ENCODE data around the gene EPS8L3. TPM values are rescaled to one million over a fixed set of nuclear protein-coding genes. Genes with fewer than 3 reads are reported as not detected.

EPS8L3 gene
- total RNA-seq, 1 donor = not detected

GRCh38 chr1:109796484-109797302, 33.0 kb upstream of the EPS8L3 start:
- TF ChIP-seq, protein P1, sequence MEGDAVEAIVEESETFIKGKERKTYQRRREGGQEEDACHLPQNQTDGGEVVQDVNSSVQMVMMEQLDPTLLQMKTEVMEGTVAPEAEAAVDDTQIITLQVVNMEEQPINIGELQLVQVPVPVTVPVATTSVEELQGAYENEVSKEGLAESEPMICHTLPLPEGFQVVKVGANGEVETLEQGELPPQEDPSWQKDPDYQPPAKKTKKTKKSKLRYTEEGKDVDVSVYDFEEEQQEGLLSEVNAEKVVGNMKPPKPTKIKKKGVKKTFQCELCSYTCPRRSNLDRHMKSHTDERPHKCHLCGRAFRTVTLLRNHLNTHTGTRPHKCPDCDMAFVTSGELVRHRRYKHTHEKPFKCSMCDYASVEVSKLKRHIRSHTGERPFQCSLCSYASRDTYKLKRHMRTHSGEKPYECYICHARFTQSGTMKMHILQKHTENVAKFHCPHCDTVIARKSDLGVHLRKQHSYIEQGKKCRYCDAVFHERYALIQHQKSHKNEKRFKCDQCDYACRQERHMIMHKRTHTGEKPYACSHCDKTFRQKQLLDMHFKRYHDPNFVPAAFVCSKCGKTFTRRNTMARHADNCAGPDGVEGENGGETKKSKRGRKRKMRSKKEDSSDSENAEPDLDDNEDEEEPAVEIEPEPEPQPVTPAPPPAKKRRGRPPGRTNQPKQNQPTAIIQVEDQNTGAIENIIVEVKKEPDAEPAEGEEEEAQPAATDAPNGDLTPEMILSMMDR (IDR thresholded peaks at IDR 0.05; ENCODE audit: extremely low read depth, low read depth, low read length) = no peak
- Histone ChIP-seq H3K4me1 (ENCODE audit: insufficient read depth, low read length) (peaks cover 44% of the 10 kb centered on the region), H2AFZ (ENCODE audit: low read length) (peak overlapping the region; percentile 37), H3K79me2 (ENCODE audit: insufficient read depth, low read length) (no peaks in the 10 kb centered on the region), H3K36me3 (ENCODE audit: insufficient read depth, low read length) (no peaks in the 10 kb centered on the region), H3K4me3 (ENCODE audit: insufficient read depth, low read length) (no peak overlapping the region), H3K27ac (ENCODE audit: low read depth, low read length) (peak overlapping the region; percentile 69), H3K27me3 (ENCODE audit: insufficient read depth, low read length) (no peaks in the 10 kb centered on the region), H4K20me1 (ENCODE audit: insufficient read depth, low read length) (no peaks in the 10 kb centered on the region), H3K9me3 (ENCODE audit: low read depth, low read length) (no peaks in the 10 kb centered on the region), H3K4me2 (ENCODE audit: insufficient read depth, low read length) (peak overlapping the region; percentile 64)
- DNase-seq (ENCODE audit: insufficient read length, low spot score, missing footprints) = peak; percentile 83

- H3K79me2 ChIP-seq (ENCODE audit: insufficient read depth, low read length) = no peaks in the 10 kb centered on the region
- peak overlapping the region; percentile 6 for H3K4me2 ChIP-seq (ENCODE audit: insufficient read depth, low read length)
- H3K27ac ChIP-seq (ENCODE audit: low read depth, low read length) = peak overlapping the region; percentile 61
- TF ChIP-seq, protein P1 (IDR thresholded peaks at IDR 0.05; ENCODE audit: extremely low read depth, low read depth, low read length) = no peak
- H3K4me3 ChIP-seq (ENCODE audit: insufficient read depth, low read length) = no peak overlapping the region
- H2AFZ ChIP-seq (ENCODE audit: low read length) = no peak overlapping the region
- no peaks in the 10 kb centered on the region for H4K20me1 ChIP-seq (ENCODE audit: insufficient read depth, low read length)
- H3K9me3 ChIP-seq (ENCODE audit: low read depth, low read length) = no peaks in the 10 kb centered on the region
- peak; percentile 86 for DNase-seq (ENCODE audit: insufficient read length, low spot score, missing footprints)
- no peaks in the 10 kb centered on the region for H3K36me3 ChIP-seq (ENCODE audit: insufficient read depth, low read length)
- H3K27me3 ChIP-seq (ENCODE audit: insufficient read depth, low read length) = no peaks in the 10 kb centered on the region
- peaks cover 49% of the 10 kb centered on the region for H3K4me1 ChIP-seq (ENCODE audit: insufficient read depth, low read length)
These were observed 30.8 kb upstream of the EPS8L3 start for GRCh38 chr1:109794319-109795132.

- H3K27me3 ChIP-seq (ENCODE audit: insufficient read depth, low read length) = no peaks in the 10 kb centered on the region
- H3K4me2 ChIP-seq (ENCODE audit: insufficient read depth, low read length) = peak overlapping the region; percentile 6
- H3K4me1 ChIP-seq (ENCODE audit: insufficient read depth, low read length) = peaks cover 50% of the 10 kb centered on the region
- H3K36me3 ChIP-seq (ENCODE audit: insufficient read depth, low read length) = no peaks in the 10 kb centered on the region
- H3K4me3 ChIP-seq (ENCODE audit: insufficient read depth, low read length) = no peak overlapping the region
- no peaks in the 10 kb centered on the region for H3K79me2 ChIP-seq (ENCODE audit: insufficient read depth, low read length)
- H2AFZ ChIP-seq (ENCODE audit: low read length) = no peak overlapping the region
- H4K20me1 ChIP-seq (ENCODE audit: insufficient read depth, low read length) = no peaks in the 10 kb centered on the region
- DNase-seq (ENCODE audit: insufficient read length, low spot score, missing footprints) = peak; percentile 90
- TF ChIP-seq, protein P1 (IDR thresholded peaks at IDR 0.05; ENCODE audit: extremely low read depth, low read depth, low read length) = no peak
- H3K27ac ChIP-seq (ENCODE audit: low read depth, low read length) = peak overlapping the region; percentile 61
- no peaks in the 10 kb centered on the region for H3K9me3 ChIP-seq (ENCODE audit: low read depth, low read length)
These were observed 30.0 kb upstream of the EPS8L3 start for GRCh38 chr1:109793486-109794318.

Data from osteoblast (primary cell).